NCI-H1436 treated with DMSO at 0.1 percent for 48 hours (cell line): ENCODE data around the gene NBPF20.
"Not testable (repeated sequence)": the region's sequence is repeated elsewhere in the genome, so short reads cannot be mapped to it uniquely, and the experiment has no call there.

Experiments
- DNase-seq: peaks from one replicate; lab custom pipeline; 2025; lab: John Stamatoyannopoulos, UW

Gene NBPF20

DNA sequence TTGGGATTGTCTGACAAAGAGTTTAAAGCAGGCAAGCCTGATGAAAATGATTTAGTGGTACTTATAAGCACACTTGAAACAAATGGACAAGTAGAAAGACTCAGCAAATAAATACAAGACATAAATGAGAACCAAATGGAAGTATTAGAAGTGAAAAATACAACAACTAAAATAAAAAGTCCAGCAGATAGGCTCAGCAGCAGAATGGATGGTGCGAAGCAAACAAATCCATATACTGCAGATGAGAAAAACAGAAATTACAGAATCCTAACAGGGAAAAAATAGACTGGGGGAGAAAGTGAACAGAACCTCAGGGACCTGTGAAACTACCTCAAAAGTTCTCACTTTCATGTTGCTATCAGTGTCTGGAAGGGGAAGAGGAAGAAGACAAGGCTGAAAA is 3.9 kb upstream of the NBPF20 start:
- DNase-seq: not testable (repeated sequence)

DNA sequence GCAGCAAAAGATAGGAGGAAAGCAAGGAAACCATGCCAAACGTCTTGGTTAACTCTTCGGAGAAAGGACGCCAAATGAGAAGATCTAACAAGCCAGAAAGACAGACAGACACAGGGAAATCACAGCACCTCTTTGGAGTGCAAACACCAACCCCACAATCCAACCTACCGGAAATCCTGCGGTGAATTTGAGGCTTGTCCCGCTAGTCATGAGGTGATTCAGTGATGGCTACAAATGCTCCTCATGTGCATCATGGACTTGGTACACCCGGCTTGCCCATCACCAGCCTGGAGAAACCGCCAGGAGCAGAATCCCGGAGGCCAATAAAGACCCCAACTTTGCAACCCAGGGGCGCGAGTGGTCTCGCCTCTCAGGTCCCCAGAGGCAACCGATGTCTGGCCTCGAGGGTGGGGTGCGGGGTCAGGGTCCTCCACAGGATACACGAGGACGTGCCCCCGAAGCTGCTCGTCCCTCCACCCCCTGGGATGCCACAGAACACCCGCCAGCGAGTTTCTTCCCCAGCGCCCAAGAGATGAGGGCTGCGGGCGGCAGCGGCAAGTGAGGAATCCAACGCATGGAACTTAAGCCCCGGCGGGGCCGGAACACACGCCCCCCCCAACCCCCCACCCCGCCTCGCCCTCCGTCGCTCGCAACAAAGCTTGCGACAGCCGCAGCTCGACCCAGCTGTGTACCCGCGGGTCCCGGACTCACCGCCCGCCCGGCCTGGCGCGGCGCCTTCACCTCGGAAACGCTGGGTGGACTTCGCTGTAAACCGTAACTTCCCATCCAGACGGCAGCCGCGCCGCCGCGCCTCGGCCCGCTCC is 579 bp downstream of the NBPF20 start:
- DNase-seq: not testable (repeated sequence)

DNA sequence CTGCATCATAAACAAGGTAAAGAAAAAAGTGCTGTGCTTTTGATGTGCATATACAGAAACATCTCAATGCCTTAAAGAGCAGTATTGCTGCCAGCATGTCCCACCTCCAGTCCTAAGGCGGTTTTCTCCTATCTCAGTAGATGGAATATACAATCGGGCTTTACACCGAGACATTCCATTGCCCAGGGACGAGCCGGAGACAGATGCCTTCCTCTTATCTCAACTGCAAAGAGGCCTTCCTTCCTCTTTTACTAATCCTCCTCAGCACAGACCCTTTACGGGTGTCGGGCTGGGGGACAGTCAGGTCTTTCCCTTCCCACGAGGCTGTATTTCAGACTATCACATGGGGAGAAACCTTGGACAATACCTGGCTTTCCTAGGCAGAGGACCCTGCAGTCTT is 10.3 kb downstream of the NBPF20 start:
- not testable (repeated sequence) for DNase-seq

DNA sequence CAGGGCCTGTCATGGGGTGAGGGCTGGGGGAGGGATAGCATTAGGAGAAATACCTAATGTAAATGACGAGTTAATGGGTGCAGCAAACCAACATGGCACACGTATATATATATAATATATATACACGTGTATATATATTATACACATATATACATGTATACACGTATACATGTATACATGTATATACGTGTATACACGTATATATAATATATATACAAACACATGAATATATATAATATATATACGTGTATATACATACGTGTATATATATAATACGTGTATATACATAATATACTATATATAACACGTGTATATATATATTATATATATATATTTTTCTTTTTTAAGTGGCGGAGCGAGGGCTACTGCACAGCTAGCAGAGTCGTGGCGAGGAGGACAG is 18.1 kb downstream of the NBPF20 start:
- not testable (repeated sequence) for DNase-seq

DNA sequence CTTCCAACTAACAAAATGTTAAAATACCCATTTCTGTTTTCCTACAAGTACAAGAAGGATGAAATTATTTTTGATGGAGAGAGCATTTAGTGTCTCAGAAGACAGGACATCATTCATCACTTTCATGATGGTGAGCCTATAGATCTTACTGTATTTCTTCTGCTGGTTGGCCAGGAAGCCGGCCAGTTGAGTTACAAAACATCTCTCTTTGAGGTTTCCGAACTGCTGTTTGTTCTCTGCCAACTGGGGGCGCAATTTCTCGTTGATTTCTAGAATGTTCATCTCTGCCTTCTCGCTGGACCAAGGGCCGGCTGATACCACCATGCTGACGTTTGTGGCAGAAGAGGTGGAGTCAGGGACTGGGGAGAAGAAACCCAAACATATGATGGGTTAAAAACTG is 20.5 kb downstream of the NBPF20 start:
- not testable (repeated sequence) for DNase-seq

DNA sequence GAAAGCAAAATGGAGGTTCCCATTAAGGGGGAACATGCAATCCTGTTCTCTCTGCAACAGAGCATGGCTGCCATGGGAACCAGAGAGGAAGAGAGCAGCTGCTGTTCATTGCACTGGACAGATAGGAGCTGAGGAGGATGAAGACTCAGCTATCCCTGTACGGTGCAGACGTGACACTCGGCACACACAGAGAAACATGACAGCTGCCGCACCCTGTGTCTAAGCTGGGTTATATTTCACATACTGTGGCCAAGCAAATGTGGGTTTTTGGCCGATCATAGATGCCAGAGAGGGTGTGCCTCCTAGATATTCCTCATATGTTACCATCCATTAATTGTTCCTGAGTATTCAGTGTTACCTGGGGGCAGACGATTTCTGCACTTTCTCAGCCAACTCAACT is 24.7 kb downstream of the NBPF20 start:
- DNase-seq: not testable (repeated sequence)
